Measurements from ENCODE around the gene STK36. TPM values are rescaled to one million over a fixed set of nuclear protein-coding genes. Genes with fewer than 3 reads are reported as not detected.

Gene STK36
- total RNA-seq, 3 donors from 2014 or later (not counting 1 experiment from before 2014, with no cell fraction given) = 20.0 to 20.3 (median 20.2) TPM

- H3K9me3 Mint-ChIP-seq = no peaks in the 10 kb centered on the region
- H3K27ac Mint-ChIP-seq = no peak overlapping the region
- H3K27me3 Mint-ChIP-seq (ENCODE audit: low read depth in 2 of 2) = no peaks in the 10 kb centered on the region
- Histone ChIP-seq H3K27ac (ENCODE audit: low read length) (no peak overlapping the region), H3K9me3 (ENCODE audit: control insufficient read depth, insufficient read depth, low read length) (no peaks in the 10 kb centered on the region), H3K4me1 (ENCODE audit: control insufficient read depth, insufficient read depth, low read length) (peaks cover 6% of the 10 kb centered on the region), H3K27me3 (ENCODE audit: control insufficient read depth, insufficient read depth, low read length) (no peaks in the 10 kb centered on the region), H3K36me3 (ENCODE audit: control insufficient read depth, insufficient read depth, low read length) (peaks cover 51% of the 10 kb centered on the region), H3K4me3 (ENCODE audit: low read length) (no peak overlapping the region)
- no peaks in the 10 kb centered on the region for H3K36me3 Mint-ChIP-seq
- ATAC-seq (no peak), DNase-seq (no peak)
- no peak for TF ChIP-seq CTCF (IDR thresholded peaks at IDR 0.05)
- H3K4me3 Mint-ChIP-seq = no peak overlapping the region
- H3K4me1 Mint-ChIP-seq = peaks cover 9% of the 10 kb centered on the region in 2 donors
- WGBS (ENCODE audit: insufficient coverage) = 98% methylated on average over 7 of the region's 7 CpGs
- intact Hi-C loops (cut with micrococcal nuclease) = no loop called here
Measured at GRCh38 chr2:218664653-218665052, 7.2 kb upstream of the STK36 start.

DNA sequence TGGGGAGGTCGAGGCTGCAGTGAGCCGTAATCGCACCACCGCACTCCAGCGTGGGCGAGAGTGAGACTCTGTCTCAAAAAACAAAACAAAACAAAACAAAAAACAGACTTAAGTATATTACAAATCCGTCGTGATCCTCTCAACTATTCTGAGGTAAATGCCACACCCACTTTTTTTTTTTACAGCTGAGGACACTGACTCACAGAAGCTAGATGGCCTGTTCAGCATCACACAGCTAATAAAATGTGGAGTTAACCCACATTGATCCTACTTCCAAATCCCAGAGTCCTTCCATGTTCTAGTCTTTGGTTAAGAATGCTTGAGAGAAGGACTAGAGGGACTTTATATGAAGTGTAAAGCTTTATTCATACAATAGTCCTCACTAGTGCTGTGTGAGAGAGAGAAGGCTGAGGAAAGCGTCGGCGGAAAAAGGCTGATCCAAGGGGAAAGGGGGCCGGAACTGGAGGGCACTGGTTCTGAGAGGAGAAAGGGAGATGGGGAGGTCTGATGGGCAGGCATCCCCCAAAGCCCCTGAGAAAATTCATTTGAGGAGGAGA is 711 bp upstream of the STK36 start:
- WGBS (ENCODE audit: insufficient coverage) = 50% methylated on average over 12 of the region's 12 CpGs
- ATAC-seq (peak in 1 of 3 donors; percentile 2), DNase-seq (peak in 1 of 2 donors; percentile 16)
- no peak for TF ChIP-seq CTCF (IDR thresholded peaks at IDR 0.05)
- H3K27me3 ChIP-seq (ENCODE audit: control insufficient read depth, insufficient read depth, low read length) = no peaks in the 10 kb centered on the region
- H3K4me1 ChIP-seq (ENCODE audit: control insufficient read depth, insufficient read depth, low read length) = peaks cover 17% of the 10 kb centered on the region
- H3K27ac Mint-ChIP-seq = peak overlapping the region; percentile 91 to 92
- no peaks in the 10 kb centered on the region for H3K9me3 ChIP-seq (ENCODE audit: control insufficient read depth, insufficient read depth, low read length)
- peaks cover 14% of the 10 kb centered on the region for H3K36me3 ChIP-seq (ENCODE audit: control insufficient read depth, insufficient read depth, low read length)
- no peaks in the 10 kb centered on the region for H3K9me3 Mint-ChIP-seq
- no peaks in the 10 kb centered on the region for H3K36me3 Mint-ChIP-seq
- no peaks in the 10 kb centered on the region for H3K27me3 Mint-ChIP-seq (ENCODE audit: low read depth in 2 of 2)
- H3K4me3 ChIP-seq (ENCODE audit: low read length) = peak overlapping the region; percentile 75
- peak overlapping the region; percentile 92 for H3K4me3 Mint-ChIP-seq
- H3K27ac ChIP-seq (ENCODE audit: low read length) = peak overlapping the region; percentile 37
- intact Hi-C loops (cut with micrococcal nuclease) = no loop called here
- peaks cover 16 to 22% of the 10 kb centered on the region in 2 donors for H3K4me1 Mint-ChIP-seq

DNA sequence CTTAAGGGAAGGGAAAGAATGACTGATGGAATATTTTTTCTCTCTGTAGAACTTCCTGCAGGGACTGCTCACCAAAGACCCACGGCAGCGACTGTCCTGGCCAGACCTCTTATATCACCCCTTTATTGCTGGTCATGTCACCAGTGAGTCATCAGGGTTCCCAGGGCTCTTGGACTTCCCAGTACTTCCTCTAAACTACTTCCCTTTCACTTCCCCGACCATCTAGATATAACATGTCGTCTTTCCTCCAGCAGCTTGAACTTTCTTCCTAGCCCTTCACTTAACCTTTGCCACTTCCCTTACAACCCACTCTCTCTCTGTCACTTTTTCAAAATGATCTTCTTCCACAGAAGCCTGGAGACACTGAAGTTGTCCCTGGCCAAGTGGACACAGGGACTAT is 7.2 kb downstream of the STK36 start:
- H3K36me3 ChIP-seq (ENCODE audit: control insufficient read depth, insufficient read depth, low read length) = no peaks in the 10 kb centered on the region
- no peak for ATAC-seq
- 76% methylated on average over 4 of the region's 4 CpGs for WGBS (ENCODE audit: insufficient coverage)
- H3K27ac Mint-ChIP-seq = no peak overlapping the region
- no peaks in the 10 kb centered on the region for H3K27me3 ChIP-seq (ENCODE audit: control insufficient read depth, insufficient read depth, low read length)
- H3K27me3 Mint-ChIP-seq (ENCODE audit: low read depth in 2 of 2) = no peaks in the 10 kb centered on the region
- no peak overlapping the region for H3K27ac ChIP-seq (ENCODE audit: low read length)
- TF ChIP-seq CTCF (IDR thresholded peaks at IDR 0.05) = no peak
- H3K9me3 ChIP-seq (ENCODE audit: control insufficient read depth, insufficient read depth, low read length) = no peaks in the 10 kb centered on the region
- DNase-seq = no peak
- no peaks in the 10 kb centered on the region for H3K9me3 Mint-ChIP-seq
- H3K4me1 Mint-ChIP-seq = no peaks in the 10 kb centered on the region
- no peaks in the 10 kb centered on the region for H3K36me3 Mint-ChIP-seq
- intact Hi-C loops (cut with micrococcal nuclease) = no loop called here
- H3K4me3 ChIP-seq (ENCODE audit: low read length) = no peak overlapping the region
- no peaks in the 10 kb centered on the region for H3K4me1 ChIP-seq (ENCODE audit: control insufficient read depth, insufficient read depth, low read length)
- no peak overlapping the region for H3K4me3 Mint-ChIP-seq

- H3K9me3 ChIP-seq (ENCODE audit: control insufficient read depth, insufficient read depth, low read length) = no peaks in the 10 kb centered on the region
- H3K27ac ChIP-seq (ENCODE audit: low read length) = no peak overlapping the region
- Mint-ChIP-seq H3K36me3 (no peaks in the 10 kb centered on the region), H3K4me3 (no peak overlapping the region), H3K27ac (no peak overlapping the region), H3K27me3 (ENCODE audit: low read depth in 2 of 2) (no peaks in the 10 kb centered on the region), H3K9me3 (no peaks in the 10 kb centered on the region), H3K4me1 (no peaks in the 10 kb centered on the region)
- no peaks in the 10 kb centered on the region for H3K4me1 ChIP-seq (ENCODE audit: control insufficient read depth, insufficient read depth, low read length)
- ATAC-seq (no peak), DNase-seq (no peak)
- TF ChIP-seq CTCF (IDR thresholded peaks at IDR 0.05) = no peak
- H3K27me3 ChIP-seq (ENCODE audit: control insufficient read depth, insufficient read depth, low read length) = no peaks in the 10 kb centered on the region
- H3K36me3 ChIP-seq (ENCODE audit: control insufficient read depth, insufficient read depth, low read length) = peaks cover 1% of the 10 kb centered on the region
- intact Hi-C loops (cut with micrococcal nuclease) = no loop called here
- 85% methylated on average over 3 of the region's 3 CpGs for WGBS (ENCODE audit: insufficient coverage)
- H3K4me3 ChIP-seq (ENCODE audit: low read length) = no peak overlapping the region
Measured at GRCh38 chr2:218680061-218680460, 8.2 kb downstream of the STK36 start.

Data from natural killer cell (primary cell).